Myocyte (in vitro differentiated cells): ENCODE measurements around the gene SSU72. TPM values are rescaled to one million over a fixed set of nuclear protein-coding genes. Genes with fewer than 3 reads are reported as not detected.
"Not testable (repeated sequence)": the region's sequence is repeated elsewhere in the genome, so short reads cannot be mapped to it uniquely, and the experiment has no call there.

ENCODE experiments used
- DNase-seq: peaks from one replicate; pipeline ENCODE4 v3.0.0-alpha.2; 2012; ENCODE audit warnings: low read depth
- total RNA-seq: library from RNA; depleted of rRNA; stranded (reverse); fragments of >200 nt; gene quantifications from 2 replicates; pipeline ENCODE4 v1.2.3, GENCODE V29; 2014

The SSU72 gene
- total RNA-seq, 1 donor from 2014 or later: 97.7 TPM

- no peak for DNase-seq
Observed at GRCh38 chr1:1542766-1543705, 31.6 kb downstream of the SSU72 start.

- DNase-seq: no peak
Observed at GRCh38 chr1:1541956-1542765, 32.5 kb downstream of the SSU72 start.

GRCh38 chr1:1540818-1541628, 33.6 kb downstream of the SSU72 start:
- no peak for DNase-seq

- no peak for DNase-seq
Observed at GRCh38 chr1:1540090-1540817, 34.4 kb downstream of the SSU72 start, which contains the start of gene TMEM240. Gene TMEM240, minus strand, starts transcription at chr1:1540624. Its CDS starts 278 bp downstream, at chr1:1540346.

- DNase-seq: no peak
Observed at GRCh38 chr1:1539310-1540089, 35.2 kb downstream of the SSU72 start.

- DNase-seq: no peak
Observed at GRCh38 chr1:1538989-1539309, 35.7 kb downstream of the SSU72 start.

GRCh38 chr1:1538334-1538733, 36.3 kb downstream of the SSU72 start:
- DNase-seq: no peak

DNA sequence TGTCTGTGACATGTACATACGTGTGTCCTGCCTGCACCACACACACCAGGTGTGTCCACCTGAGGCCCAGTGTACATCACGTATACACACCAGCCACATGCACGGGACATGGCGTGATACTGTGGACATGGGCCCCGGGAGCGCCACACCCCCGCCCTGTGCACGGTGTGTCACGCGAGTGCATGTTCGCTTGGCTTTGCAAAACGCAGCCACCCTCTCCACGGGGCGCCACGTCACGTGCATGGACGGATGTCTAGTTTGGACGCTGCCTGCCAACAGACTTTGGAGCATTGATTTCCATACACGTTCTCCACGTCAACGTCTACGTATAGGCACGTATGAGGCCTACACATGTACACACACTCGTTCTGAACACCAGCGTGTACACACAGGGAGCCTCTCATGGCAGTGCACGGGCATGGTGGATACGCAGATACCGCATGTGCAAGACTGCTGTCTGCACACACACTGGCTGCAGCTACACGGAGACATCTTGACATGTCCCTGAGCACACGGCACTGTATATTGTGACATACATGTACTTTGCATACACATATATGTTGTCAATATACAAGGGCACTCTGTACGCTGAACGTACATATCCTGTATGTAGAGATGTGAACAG, 36.9 kb downstream of the SSU72 start:
- DNase-seq: no peak

GRCh38 chr1:1536938-1537546, 37.6 kb downstream of the SSU72 start:
- no peak for DNase-seq

DNA sequence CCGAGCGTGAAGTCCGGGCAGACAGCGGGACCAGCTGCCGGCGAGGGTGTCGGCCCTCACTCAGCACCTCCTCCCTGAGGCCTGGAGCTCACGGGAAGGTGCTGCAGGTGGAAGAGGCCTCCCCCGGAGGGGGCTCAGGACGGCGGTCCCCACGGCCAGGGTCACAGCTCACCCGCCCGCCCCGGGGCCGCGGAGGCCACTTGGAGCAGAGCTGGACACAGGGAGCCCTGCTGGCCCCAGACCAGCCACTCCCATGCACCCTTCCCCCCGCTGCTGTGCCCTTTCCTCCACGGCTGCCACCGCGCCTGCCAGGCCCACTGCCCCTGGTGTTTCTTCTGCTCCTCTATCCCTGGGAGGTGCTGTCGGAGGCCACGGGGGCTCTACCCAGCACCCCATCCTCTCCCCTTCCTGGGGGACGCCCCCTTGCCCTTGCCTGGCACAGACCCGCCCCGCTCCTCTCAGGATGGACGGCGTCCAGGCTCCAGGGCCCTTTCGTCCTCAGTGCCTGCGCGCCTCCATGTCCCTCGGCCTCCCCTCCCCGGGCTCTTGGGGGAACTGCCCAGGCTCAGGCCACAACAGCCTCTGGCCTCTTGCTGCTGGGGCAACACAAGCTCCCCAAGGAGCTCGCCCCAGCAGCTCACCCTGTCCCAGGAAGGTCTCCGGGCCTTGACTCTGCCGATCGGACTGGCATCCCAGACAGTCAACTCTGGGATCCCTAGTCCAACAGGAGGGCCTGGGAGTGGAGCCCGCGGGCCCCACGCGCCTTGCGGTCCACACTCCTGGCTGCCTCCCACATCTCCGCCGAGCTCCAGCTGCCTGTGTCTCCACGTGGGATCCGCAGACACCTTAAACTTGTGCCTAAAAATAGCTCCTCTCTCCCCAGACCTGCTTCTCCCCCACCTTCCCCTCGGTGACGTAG, 38.4 kb downstream of the SSU72 start:
- no peak for DNase-seq

GRCh38 chr1:1535201-1536018, 39.3 kb downstream of the SSU72 start:
- no peak for DNase-seq

DNA sequence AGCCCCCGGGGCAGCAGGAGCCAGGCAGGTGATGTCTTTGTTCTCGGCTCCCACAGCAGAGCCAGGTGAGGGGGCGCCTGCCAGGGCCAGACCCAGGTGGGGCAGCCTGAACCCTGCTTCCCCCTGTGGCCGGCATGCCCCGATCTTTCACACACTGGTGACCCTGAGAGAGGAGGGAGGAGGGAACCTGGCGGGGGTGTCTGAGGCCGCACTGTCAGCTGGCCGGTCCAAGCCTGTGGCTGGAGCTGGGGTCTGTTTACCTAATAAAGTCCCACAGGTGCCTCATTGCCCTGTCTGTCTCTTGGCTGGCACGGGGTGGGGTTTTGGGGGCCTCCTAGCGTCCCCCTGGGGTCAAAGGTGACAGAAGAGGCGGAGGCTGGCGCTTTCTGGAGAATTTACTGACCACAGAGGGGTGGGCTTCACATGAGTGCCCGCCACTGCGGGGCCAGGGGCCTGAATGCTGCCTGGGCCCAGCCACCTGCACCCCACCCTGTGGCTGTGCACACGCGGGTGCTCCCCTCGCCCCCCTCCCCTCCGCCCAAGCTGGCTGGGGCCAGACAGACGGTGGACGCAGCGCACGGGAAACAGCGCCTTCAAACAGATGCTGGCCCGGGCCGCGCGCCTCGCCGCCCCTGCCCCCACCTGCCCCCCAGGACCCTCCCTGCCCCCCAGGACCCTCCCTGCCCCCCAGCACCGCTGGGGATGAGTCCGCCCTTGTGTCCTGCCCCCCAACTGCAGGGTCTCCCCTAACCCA, 40.1 kb downstream of the SSU72 start:
- DNase-seq: no peak

GRCh38 chr1:1533894-1534291, 40.8 kb downstream of the SSU72 start:
- not testable (repeated sequence) for DNase-seq

DNA sequence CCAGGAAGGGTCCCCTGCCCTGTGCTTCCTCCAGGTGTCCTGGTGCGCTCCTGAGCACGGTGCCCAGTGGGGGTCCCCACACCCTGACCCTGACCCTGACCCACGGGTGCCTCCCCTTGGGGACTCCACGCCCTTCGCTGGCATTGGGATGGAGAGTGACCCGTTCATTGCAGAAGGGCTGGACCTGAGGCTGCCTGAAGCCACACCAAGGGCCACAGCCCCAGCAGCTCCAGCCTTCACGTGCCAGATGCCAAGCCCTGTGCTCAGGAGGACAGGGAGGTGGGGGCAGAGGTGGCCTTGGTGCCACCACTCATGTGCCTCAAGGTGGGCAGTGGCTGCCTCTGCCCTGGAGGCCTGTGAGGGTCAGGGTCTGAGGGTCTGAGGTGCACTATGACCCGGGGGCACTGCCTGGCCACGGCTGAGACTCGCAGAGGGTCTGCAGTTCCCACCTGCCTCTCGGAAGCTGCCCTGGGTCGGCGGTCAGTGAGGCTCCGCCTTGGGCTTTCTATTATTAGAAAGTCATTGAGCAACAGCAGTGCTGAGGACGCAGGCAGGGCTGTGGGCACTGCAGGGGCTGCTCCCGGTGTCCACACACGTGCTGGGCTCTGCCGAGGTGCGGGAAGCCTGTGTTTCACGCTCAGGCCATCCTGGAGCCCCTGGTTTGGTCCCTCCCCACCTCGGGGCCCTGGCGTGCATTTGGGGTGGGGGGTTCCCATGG, 41.3 kb downstream of the SSU72 start:
- DNase-seq: not testable (repeated sequence)

- DNase-seq: no peak
Observed at GRCh38 chr1:1531947-1532346, 42.7 kb downstream of the SSU72 start.

DNA sequence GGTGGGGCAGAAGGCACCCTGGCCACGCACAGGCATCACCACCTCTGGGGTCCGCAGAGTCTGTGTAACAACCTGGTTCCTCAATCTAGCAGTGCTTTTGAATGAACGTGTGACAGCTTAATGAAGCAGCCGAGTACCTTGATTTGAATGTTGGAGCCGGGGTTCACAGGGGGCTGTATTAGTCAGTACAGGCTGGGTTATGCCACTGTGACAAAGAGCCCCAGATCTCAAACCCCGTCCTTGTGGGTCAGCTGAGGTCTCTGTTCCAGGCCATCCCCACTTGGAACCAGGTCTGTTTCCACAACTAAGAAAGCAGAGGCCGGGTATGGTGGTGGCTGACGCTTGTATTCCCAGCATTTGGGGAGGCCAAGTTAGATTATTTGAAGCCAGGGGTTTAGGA, 44.7 kb downstream of the SSU72 start:
- no peak for DNase-seq
